PC-9 (cell line): Measurements from ENCODE around the gene FOXK1.

Source experiments
- CTCF ChIP-seq: fragments of 200-600 bp; sonication (generic); conservative IDR thresholded peaks from 2 replicates; pipeline ENCODE4 v1.6.1; 2017; ENCODE audit warnings: mixed run types, antibody characterized with exemption, mild to moderate bottlenecking, moderate library complexity
- EZH2 ChIP-seq: fragments of 200-600 bp; sonication (generic); IDR thresholded peaks from 2 replicates; pipeline ENCODE4 v1.8.0; 2017; ENCODE audit warnings: antibody characterized with exemption, low read depth

DNA sequence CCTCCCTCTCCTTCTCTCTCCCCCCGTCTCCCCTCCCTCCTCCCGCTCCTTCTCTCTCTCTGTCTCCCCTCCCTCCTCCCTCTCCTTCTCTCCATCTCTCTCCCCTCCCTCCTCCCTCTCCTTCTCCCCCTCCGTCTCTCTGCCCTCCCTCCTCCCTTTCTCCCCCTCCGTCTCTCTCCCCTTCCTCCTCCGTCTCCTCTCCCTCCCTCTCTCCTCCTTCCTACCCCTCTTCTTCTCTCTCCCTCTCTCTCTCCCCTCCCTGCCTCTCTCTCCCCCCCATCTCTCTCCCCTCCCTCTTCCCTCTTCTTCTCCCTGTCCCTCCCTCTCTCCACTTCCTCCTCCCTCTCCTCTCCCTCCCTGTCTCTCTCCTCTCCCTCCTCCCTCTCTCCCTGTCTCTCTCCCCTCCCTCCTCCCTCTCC, 125.5 kb downstream of the FOXK1 start:
- TF ChIP-seq CTCF: no peak
- no peak for TF ChIP-seq EZH2
